ENCODE data around the gene STAT1.

Gene STAT1

GRCh38 chr2:191001032-191001431, 12.9 kb downstream of the STAT1 start:
- Histone ChIP-seq H3K27me3 (ENCODE audit: low read depth, low read length) (no peaks in the 10 kb centered on the region), H3K27ac (ENCODE audit: low read length) (no peak overlapping the region), H3K9me3 (ENCODE audit: insufficient read depth, low read length) (no peaks in the 10 kb centered on the region), H3K9ac (ENCODE audit: low read length) (no peak overlapping the region), H3K4me2 (ENCODE audit: low read length) (no peak overlapping the region), H2AFZ (ENCODE audit: low read depth, low read length) (no peak overlapping the region), H3K4me1 (ENCODE audit: low read length) (peaks cover 8% of the 10 kb centered on the region), H3K4me3 (ENCODE audit: low read length) (no peak overlapping the region), H3K79me2 (ENCODE audit: low read length) (no peaks in the 10 kb centered on the region), H4K20me1 (ENCODE audit: insufficient read depth, low read length) (no peaks in the 10 kb centered on the region), H3K36me3 (replicated peaks; ENCODE audit: low read depth, low read length) (peaks cover 80% of the 10 kb centered on the region)
- TF ChIP-seq CTCF (IDR thresholded peaks at IDR 0.05; ENCODE audit: low read depth, low read length), result no peak
- no peak for TF ChIP-seq EZH2phosphoT487 (IDR thresholded peaks at IDR 0.05; ENCODE audit: low read depth)

GRCh38 chr2:190999949-191000665, 13.9 kb downstream of the STAT1 start:
- Histone ChIP-seq H3K9me3 (ENCODE audit: insufficient read depth, low read length) (no peaks in the 10 kb centered on the region), H3K4me3 (ENCODE audit: low read length) (no peak overlapping the region), H2AFZ (ENCODE audit: low read depth, low read length) (no peak overlapping the region), H3K9ac (ENCODE audit: low read length) (no peak overlapping the region), H3K27ac (ENCODE audit: low read length) (no peak overlapping the region), H3K36me3 (replicated peaks; ENCODE audit: low read depth, low read length) (peaks cover 79% of the 10 kb centered on the region), H4K20me1 (ENCODE audit: insufficient read depth, low read length) (no peaks in the 10 kb centered on the region), H3K79me2 (ENCODE audit: low read length) (no peaks in the 10 kb centered on the region), H3K4me2 (ENCODE audit: low read length) (no peak overlapping the region), H3K4me1 (ENCODE audit: low read length) (peaks cover 8% of the 10 kb centered on the region), H3K27me3 (ENCODE audit: low read depth, low read length) (no peaks in the 10 kb centered on the region)
- no peak for TF ChIP-seq CTCF (IDR thresholded peaks at IDR 0.05; ENCODE audit: low read depth, low read length)
- no peak for TF ChIP-seq EZH2phosphoT487 (IDR thresholded peaks at IDR 0.05; ENCODE audit: low read depth)

- H3K9me3 ChIP-seq (ENCODE audit: insufficient read depth, low read length), result no peaks in the 10 kb centered on the region
- H3K36me3 ChIP-seq (replicated peaks; ENCODE audit: low read depth, low read length), result peaks cover 74% of the 10 kb centered on the region
- no peak overlapping the region for H3K9ac ChIP-seq (ENCODE audit: low read length)
- H3K27me3 ChIP-seq (ENCODE audit: low read depth, low read length), result no peaks in the 10 kb centered on the region
- H3K79me2 ChIP-seq (ENCODE audit: low read length), result no peaks in the 10 kb centered on the region
- no peak overlapping the region for H3K4me2 ChIP-seq (ENCODE audit: low read length)
- H3K4me1 ChIP-seq (ENCODE audit: low read length), result peaks cover 8% of the 10 kb centered on the region
- no peaks in the 10 kb centered on the region for H4K20me1 ChIP-seq (ENCODE audit: insufficient read depth, low read length)
- no peak overlapping the region for H2AFZ ChIP-seq (ENCODE audit: low read depth, low read length)
- TF ChIP-seq EZH2phosphoT487 (IDR thresholded peaks at IDR 0.05; ENCODE audit: low read depth) (no peak), CTCF (IDR thresholded peaks at IDR 0.05; ENCODE audit: low read depth, low read length) (no peak)
- H3K4me3 ChIP-seq (ENCODE audit: low read length), result no peak overlapping the region
- H3K27ac ChIP-seq (ENCODE audit: low read length), result no peak overlapping the region
Measured at GRCh38 chr2:190999058-190999457, 14.9 kb downstream of the STAT1 start.

- Histone ChIP-seq H3K9me3 (ENCODE audit: insufficient read depth, low read length) (no peaks in the 10 kb centered on the region), H3K4me1 (ENCODE audit: low read length) (peaks cover 8% of the 10 kb centered on the region), H4K20me1 (ENCODE audit: insufficient read depth, low read length) (no peaks in the 10 kb centered on the region), H3K27me3 (ENCODE audit: low read depth, low read length) (no peaks in the 10 kb centered on the region), H3K9ac (ENCODE audit: low read length) (no peak overlapping the region), H3K4me2 (ENCODE audit: low read length) (no peak overlapping the region), H3K27ac (ENCODE audit: low read length) (no peak overlapping the region), H2AFZ (ENCODE audit: low read depth, low read length) (no peak overlapping the region), H3K4me3 (ENCODE audit: low read length) (no peak overlapping the region), H3K36me3 (replicated peaks; ENCODE audit: low read depth, low read length) (peaks cover 70% of the 10 kb centered on the region), H3K79me2 (ENCODE audit: low read length) (no peaks in the 10 kb centered on the region)
- no peak for TF ChIP-seq EZH2phosphoT487 (IDR thresholded peaks at IDR 0.05; ENCODE audit: low read depth)
- no peak for TF ChIP-seq CTCF (IDR thresholded peaks at IDR 0.05; ENCODE audit: low read depth, low read length)
Measured at GRCh38 chr2:190997526-190998113, 16.4 kb downstream of the STAT1 start.
